ENCODE results near the gene PLA2G4D.

Gene PLA2G4D

DNA sequence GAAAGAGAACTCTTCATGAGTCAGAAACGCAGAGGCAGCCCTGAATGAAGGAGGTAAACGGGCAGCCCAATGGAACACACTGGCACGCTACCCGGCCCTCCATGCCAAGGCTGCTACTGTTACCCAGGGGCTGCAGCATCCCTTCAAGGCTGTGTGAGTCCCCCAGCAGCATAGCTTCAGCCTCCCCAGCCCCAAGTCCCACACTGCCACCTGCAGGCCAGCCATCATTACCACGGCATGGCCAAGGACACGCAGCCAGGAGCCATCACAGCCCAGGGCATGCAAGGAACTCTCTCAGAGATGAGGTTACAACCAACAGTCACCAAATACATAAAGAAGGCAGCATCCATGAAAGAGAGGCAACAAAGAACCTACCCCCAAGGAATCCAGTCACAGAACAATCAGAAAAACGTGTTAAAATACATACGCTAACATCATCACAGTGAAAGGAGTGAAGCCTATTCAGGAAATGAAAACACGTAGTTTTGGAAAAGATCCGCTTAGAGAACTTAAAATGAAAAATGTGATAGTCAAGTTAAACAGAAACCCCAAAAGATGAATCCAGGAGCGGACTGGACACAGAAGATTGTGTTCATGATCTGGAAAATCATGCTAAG, 39.6 kb upstream of the PLA2G4D start:
- H2AFZ ChIP-seq (ENCODE audit: low read depth, low read length): no peak overlapping the region
- DNase-seq (peak; percentile 75), ATAC-seq (ENCODE audit: insufficient read depth, low read depth) (peak; percentile 96)
- no peak overlapping the region for H3K4me3 ChIP-seq (ENCODE audit: low read depth in 1 of 2, low read length in 2 of 2)
- H3K36me3 ChIP-seq (ENCODE audit: insufficient read depth, low read length): no peaks in the 10 kb centered on the region
- H3K27me3 ChIP-seq (ENCODE audit: insufficient read depth, low read length, poor library complexity): no peaks in the 10 kb centered on the region
- no peaks in the 10 kb centered on the region for H3K9me3 ChIP-seq (ENCODE audit: insufficient read depth, low read length, severe bottlenecking)
- no peak overlapping the region for H3K4me2 ChIP-seq (ENCODE audit: insufficient read depth, low read length)
- TF ChIP-seq, protein P1, sequence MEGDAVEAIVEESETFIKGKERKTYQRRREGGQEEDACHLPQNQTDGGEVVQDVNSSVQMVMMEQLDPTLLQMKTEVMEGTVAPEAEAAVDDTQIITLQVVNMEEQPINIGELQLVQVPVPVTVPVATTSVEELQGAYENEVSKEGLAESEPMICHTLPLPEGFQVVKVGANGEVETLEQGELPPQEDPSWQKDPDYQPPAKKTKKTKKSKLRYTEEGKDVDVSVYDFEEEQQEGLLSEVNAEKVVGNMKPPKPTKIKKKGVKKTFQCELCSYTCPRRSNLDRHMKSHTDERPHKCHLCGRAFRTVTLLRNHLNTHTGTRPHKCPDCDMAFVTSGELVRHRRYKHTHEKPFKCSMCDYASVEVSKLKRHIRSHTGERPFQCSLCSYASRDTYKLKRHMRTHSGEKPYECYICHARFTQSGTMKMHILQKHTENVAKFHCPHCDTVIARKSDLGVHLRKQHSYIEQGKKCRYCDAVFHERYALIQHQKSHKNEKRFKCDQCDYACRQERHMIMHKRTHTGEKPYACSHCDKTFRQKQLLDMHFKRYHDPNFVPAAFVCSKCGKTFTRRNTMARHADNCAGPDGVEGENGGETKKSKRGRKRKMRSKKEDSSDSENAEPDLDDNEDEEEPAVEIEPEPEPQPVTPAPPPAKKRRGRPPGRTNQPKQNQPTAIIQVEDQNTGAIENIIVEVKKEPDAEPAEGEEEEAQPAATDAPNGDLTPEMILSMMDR (IDR thresholded peaks at IDR 0.05; ENCODE audit: borderline replicate concordance, extremely low read depth, low read length, poor library complexity, severe bottlenecking): peak; percentile 88
- no peak for TF ChIP-seq EZH2 (IDR thresholded peaks at IDR 0.05; ENCODE audit: borderline replicate concordance, low read depth, low read length, severe bottlenecking)
- no peaks in the 10 kb centered on the region for H3K79me2 ChIP-seq (ENCODE audit: insufficient read depth, low read length)
- H4K20me1 ChIP-seq (ENCODE audit: insufficient read depth, low read length): no peaks in the 10 kb centered on the region
- H3K27ac ChIP-seq (ENCODE audit: low read length): no peak overlapping the region
- H3K4me1 ChIP-seq (ENCODE audit: insufficient read depth, low read length): no peaks in the 10 kb centered on the region
- no peak overlapping the region for H3K9ac ChIP-seq (ENCODE audit: low read depth, low read length)

DNA sequence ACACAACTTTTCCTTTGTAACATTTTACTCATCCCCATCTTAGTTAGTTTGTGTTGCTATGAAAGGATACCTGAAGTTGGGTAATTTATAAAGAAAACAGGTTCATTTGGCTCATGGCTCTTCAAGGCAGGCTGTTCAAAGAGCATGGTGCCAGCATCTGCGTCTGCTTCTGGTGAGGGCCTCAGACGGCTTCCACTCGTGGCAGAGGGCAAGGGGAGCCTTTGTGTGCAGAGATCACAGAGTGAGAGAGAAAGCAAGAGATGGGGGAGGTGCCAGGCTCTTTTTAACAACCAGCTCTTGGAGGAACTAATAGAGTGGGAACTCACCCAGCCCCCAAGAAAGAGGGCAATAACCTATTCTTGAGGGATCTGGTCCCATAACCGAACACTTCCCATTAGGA, 39.0 kb upstream of the PLA2G4D start:
- no peak for DNase-seq

DNA sequence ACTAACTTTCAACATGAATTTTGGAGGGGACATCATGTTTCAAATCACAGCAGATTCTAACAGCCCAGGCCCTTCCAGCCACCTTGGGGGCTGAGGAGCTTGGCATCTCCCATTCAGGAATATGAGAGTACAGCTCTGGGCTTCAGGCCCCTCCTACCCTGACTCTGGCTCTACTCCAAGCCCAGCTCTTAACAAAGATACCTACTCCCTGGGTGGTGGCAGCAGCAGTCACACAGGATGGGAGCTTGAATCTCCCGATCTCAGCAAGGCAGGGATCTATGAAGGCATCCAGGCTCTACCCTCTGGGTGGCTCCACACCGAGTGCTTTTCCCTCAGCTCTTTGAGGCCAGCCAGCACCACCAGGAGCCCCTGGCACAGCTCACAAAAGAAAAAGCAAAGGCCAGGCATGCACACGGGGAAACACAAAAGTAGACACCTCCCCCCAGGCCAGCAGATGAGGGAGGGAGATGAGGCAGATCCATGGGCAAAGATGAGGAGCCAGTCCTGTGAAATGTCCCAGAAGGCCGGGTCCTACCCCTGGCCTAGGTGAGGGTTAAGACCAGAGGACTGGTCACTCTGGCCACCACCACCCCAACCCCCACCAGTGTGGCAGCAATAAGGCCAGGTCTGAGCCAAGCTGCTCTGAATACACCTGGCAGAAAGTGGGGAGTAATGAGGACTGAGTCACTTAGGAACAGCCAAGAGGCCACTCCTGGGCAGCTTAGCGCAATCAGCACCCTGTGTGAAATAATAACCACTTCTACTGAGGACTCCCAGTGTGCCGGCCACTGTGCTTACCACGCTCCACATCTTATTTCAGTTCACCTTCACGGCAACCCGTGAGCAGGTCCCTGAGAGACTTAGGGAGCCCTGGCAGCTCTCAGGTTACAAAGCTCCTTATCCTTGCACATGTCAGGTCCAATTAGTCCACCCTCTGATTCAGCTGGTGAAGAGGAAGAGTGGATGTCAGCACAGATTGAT, 37.8 kb upstream of the PLA2G4D start:
- H4K20me1 ChIP-seq (ENCODE audit: insufficient read depth, low read length): no peaks in the 10 kb centered on the region
- no peak for TF ChIP-seq EZH2 (IDR thresholded peaks at IDR 0.05; ENCODE audit: borderline replicate concordance, low read depth, low read length, severe bottlenecking)
- H3K79me2 ChIP-seq (ENCODE audit: insufficient read depth, low read length): no peaks in the 10 kb centered on the region
- H3K4me3 ChIP-seq (ENCODE audit: low read depth in 1 of 2, low read length in 2 of 2): no peak overlapping the region
- no peaks in the 10 kb centered on the region for H3K4me1 ChIP-seq (ENCODE audit: insufficient read depth, low read length)
- DNase-seq (no peak), ATAC-seq (ENCODE audit: insufficient read depth, low read depth) (no peak)
- no peak overlapping the region for H3K4me2 ChIP-seq (ENCODE audit: insufficient read depth, low read length)
- H3K36me3 ChIP-seq (ENCODE audit: insufficient read depth, low read length): no peaks in the 10 kb centered on the region
- no peak overlapping the region for H2AFZ ChIP-seq (ENCODE audit: low read depth, low read length)
- no peaks in the 10 kb centered on the region for H3K9me3 ChIP-seq (ENCODE audit: insufficient read depth, low read length, severe bottlenecking)
- no peak overlapping the region for H3K9ac ChIP-seq (ENCODE audit: low read depth, low read length)
- H3K27me3 ChIP-seq (ENCODE audit: insufficient read depth, low read length, poor library complexity): no peaks in the 10 kb centered on the region
- no peak overlapping the region for H3K27ac ChIP-seq (ENCODE audit: low read length)

More for the DNA sequence above, 39.0 kb upstream of the PLA2G4D start:
- ATAC-seq (ENCODE audit: insufficient read depth, low read depth): no peak
- no peak overlapping the region for H3K4me3 ChIP-seq (ENCODE audit: low read depth in 1 of 2, low read length in 2 of 2)
- no peak overlapping the region for H3K9ac ChIP-seq (ENCODE audit: low read depth, low read length)
- no peaks in the 10 kb centered on the region for H3K27me3 ChIP-seq (ENCODE audit: insufficient read depth, low read length, poor library complexity)
- TF ChIP-seq, protein P1 (IDR thresholded peaks at IDR 0.05; ENCODE audit: borderline replicate concordance, extremely low read depth, low read length, poor library complexity, severe bottlenecking): no peak
- H3K79me2 ChIP-seq (ENCODE audit: insufficient read depth, low read length): no peaks in the 10 kb centered on the region
- no peaks in the 10 kb centered on the region for H4K20me1 ChIP-seq (ENCODE audit: insufficient read depth, low read length)
- H3K9me3 ChIP-seq (ENCODE audit: insufficient read depth, low read length, severe bottlenecking): no peaks in the 10 kb centered on the region
- H3K36me3 ChIP-seq (ENCODE audit: insufficient read depth, low read length): no peaks in the 10 kb centered on the region
- H3K4me1 ChIP-seq (ENCODE audit: insufficient read depth, low read length): no peaks in the 10 kb centered on the region
- H3K4me2 ChIP-seq (ENCODE audit: insufficient read depth, low read length): no peak overlapping the region
- H3K27ac ChIP-seq (ENCODE audit: low read length): no peak overlapping the region
- H2AFZ ChIP-seq (ENCODE audit: low read depth, low read length): no peak overlapping the region

DNA sequence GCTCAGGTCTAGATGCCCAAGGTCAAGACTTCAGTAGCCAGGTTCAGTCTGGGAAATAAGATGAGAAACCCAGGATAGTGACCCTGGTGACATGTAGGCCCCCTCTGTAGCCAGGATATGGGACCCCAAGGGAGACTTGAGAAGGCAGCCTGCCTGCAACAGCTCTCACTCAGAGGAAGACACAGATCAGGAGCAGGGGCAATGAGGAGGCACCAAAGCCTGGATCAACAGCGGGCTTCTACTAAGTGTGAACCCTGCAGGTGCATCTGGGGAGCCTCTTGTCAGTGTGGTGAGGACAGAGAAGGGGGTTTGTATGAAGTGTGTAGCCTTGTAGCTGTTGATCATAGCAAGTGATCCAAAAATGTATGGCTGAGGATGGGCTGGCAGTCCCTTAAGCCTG, 36.6 kb upstream of the PLA2G4D start:
- H3K9me3 ChIP-seq (ENCODE audit: insufficient read depth, low read length, severe bottlenecking): no peaks in the 10 kb centered on the region
- H3K4me2 ChIP-seq (ENCODE audit: insufficient read depth, low read length): no peak overlapping the region
- H2AFZ ChIP-seq (ENCODE audit: low read depth, low read length): no peak overlapping the region
- H3K27ac ChIP-seq (ENCODE audit: low read length): no peak overlapping the region
- TF ChIP-seq, protein P1 (IDR thresholded peaks at IDR 0.05; ENCODE audit: borderline replicate concordance, extremely low read depth, low read length, poor library complexity, severe bottlenecking): no peak
- TF ChIP-seq EZH2 (IDR thresholded peaks at IDR 0.05; ENCODE audit: borderline replicate concordance, low read depth, low read length, severe bottlenecking): no peak
- H4K20me1 ChIP-seq (ENCODE audit: insufficient read depth, low read length): no peaks in the 10 kb centered on the region
- H3K27me3 ChIP-seq (ENCODE audit: insufficient read depth, low read length, poor library complexity): no peaks in the 10 kb centered on the region
- ATAC-seq (ENCODE audit: insufficient read depth, low read depth): no peak
- no peaks in the 10 kb centered on the region for H3K4me1 ChIP-seq (ENCODE audit: insufficient read depth, low read length)
- no peaks in the 10 kb centered on the region for H3K79me2 ChIP-seq (ENCODE audit: insufficient read depth, low read length)
- no peak overlapping the region for H3K9ac ChIP-seq (ENCODE audit: low read depth, low read length)
- H3K4me3 ChIP-seq (ENCODE audit: low read depth in 1 of 2, low read length in 2 of 2): no peak overlapping the region
- no peaks in the 10 kb centered on the region for H3K36me3 ChIP-seq (ENCODE audit: insufficient read depth, low read length)
- DNase-seq: no peak

Data from DND-41 (cell line).